ENCODE results near the gene CDCA7.

- TF ChIP-seq CTCF (IDR thresholded peaks at IDR 0.05 in 4 of 5, conservative IDR thresholded peaks at IDR 0.05 in 1 of 5) (no peak), POLR2A (IDR thresholded peaks at IDR 0.05) (no peak)
Observed at GRCh38 chr2:173387079-173387478, 32.4 kb downstream of the CDCA7 start.
